Ovary (tissue), 9 donors: ENCODE results near the gene ELAVL3. TPM values are rescaled to one million over a fixed set of nuclear protein-coding genes. Genes with fewer than 3 reads are reported as not detected.
"Not testable (repeated sequence)": the region's sequence is repeated elsewhere in the genome, so short reads cannot be mapped to it uniquely, and the experiment has no call there.

ENCODE experiments used
- DNase-seq, 5 donors: peaks; one replicate each; pipeline ENCODE4 v3.0.0-alpha.2; 2019 to 2020
- H3K27ac ChIP-seq, 2 donors: fragments of 200-600 bp; one replicate each; pipeline versions ENCODE4 v1.5.1 to v1.8.0; 2019 to 2022
- H3K27me3 ChIP-seq: fragments of 200-600 bp; one replicate; pipeline ENCODE4 v1.8.0; 2022
- H3K36me3 ChIP-seq: fragments of 200-600 bp; sonication (generic); one replicate; pipeline ENCODE4 v1.5.1; 2019
- H3K4me1 ChIP-seq: one replicate; pipeline ENCODE4 v1.8.1; 2013; ENCODE audit warnings: mild to moderate bottlenecking, moderate library complexity; ENCODE audit not compliant: insufficient read depth
- H3K4me3 ChIP-seq: fragments of 200-600 bp; sonication (generic); one replicate; pipeline ENCODE4 v1.5.1; 2017
- H3K9me3 ChIP-seq, 2 donors: fragments of 200-600 bp in 1 of 2; sonication (generic) in 1 of 2; one replicate each; pipeline versions ENCODE4 v1.5.1 to v1.8.1; 2013 to 2019; ENCODE audit warnings: mild to moderate bottlenecking in 1 of 2, moderate library complexity in 1 of 2
- EP300 ChIP-seq: sonication (generic); formaldehyde crosslinking; IDR thresholded peaks from one replicate; pipeline ENCODE4 v1.6.1; 2017; ENCODE audit warnings: antibody characterized with exemption
- POLR2A ChIP-seq: fragments of 450-650 bp; IDR thresholded peaks from one replicate; pipeline ENCODE4 v1.6.1; 2017; ENCODE audit warnings: antibody characterized with exemption, mild to moderate bottlenecking, moderate library complexity
- WGBS, 3 donors: extraction: QIAGEN DNeasy Blood & Tissue Kit in 1 of 3; methylation state at CpG; one replicate each; pipeline versions ENCODE4 v1.1.5 to v1.1.7; 2013 to 2017; 5-methylcytosine and 5-hydroxymethylcytosine counted together
- intact Hi-C, 4 donors: fragments of 100-400 bp; cut with DNase I; formaldehyde crosslinking; loops; one replicate each; pipeline versions ENCODE4 v1.11.0 to v1.15.1; 2022 to 2023
- polyA plus RNA-seq, 2 donors: library from polyadenylated mRNA; stranded (reverse); fragments of 200-250 nt in 1 of 2; fragments of 350-450 nt in 1 of 2; fragmentation: Illumina TruSeq in 1 of 2; extraction: RNeasy Lipid Tissue Mini Kit (QIAGEN cat#74804) in 1 of 2; gene quantifications; one replicate each; pipeline ENCODE4 v1.2.3, GENCODE V29; 2013 to 2014
- total RNA-seq, 7 donors: library from RNA; depleted of rRNA in 2 of 7; stranded (reverse); fragments of >200 nt in 2 of 7; fragmentation: NEBNext Ultra II Directional in 3 of 7; extraction: Animal tissue kit (Norgen Biotek cat#: 25700) in 3 of 7; gene quantifications; one replicate each; pipeline versions ENCODE4 v1.1.0 to v1.2.4, GENCODE V29; 2016 to 2023
- TF ChIP-seq, protein P1 (sequence below), 3 donors: fragments of 450-650 bp in 2 of 3; fragments of 200-600 bp in 1 of 3; IDR thresholded peaks; one replicate each; pipeline versions ENCODE4 v1.5.1 to v1.8.0; 2016 to 2022; ENCODE audit warnings: antibody characterized with exemption in 3 of 3, mild to moderate bottlenecking in 1 of 3
- donor health status: DM: no; HTN: no; CAD: no; lungs with moderate emphysema.
- donor health status: DM: no; HTN: no; CAD: no.
- donor health status: Bipolar disorder and iron deficiency.
- donor health status: DM: yes; HTN: yes; CAD: no.
- donor health status: DM: no; HTN: no; CAD: no.
- donor health status: DM: yes; HTN: yes; CAD: no.

The ELAVL3 gene
- total and polyA plus RNA-seq, 9 donors: not detected

- Histone ChIP-seq H3K27ac (no peak overlapping the region), H3K4me3 (no peak overlapping the region), H3K4me1 (no peaks in the 10 kb centered on the region), H3K9me3 (no peaks in the 10 kb centered on the region), H3K36me3 (no peaks in the 10 kb centered on the region), H3K27me3 (no peaks in the 10 kb centered on the region)
- WGBS, 3 donors: 69 to 77% (median 71%) methylated on average over 4 of the region's 4 CpGs
- DNase-seq: no peak
- intact Hi-C loops: loop anchor here in 1 of 4 donors (1.0 kb wide), 1 partner anchor 17 kb away; no protein-coding TSS in a partner anchor
- no peak for TF ChIP-seq EP300
- no peak for TF ChIP-seq POLR2A
- TF ChIP-seq, protein P1, sequence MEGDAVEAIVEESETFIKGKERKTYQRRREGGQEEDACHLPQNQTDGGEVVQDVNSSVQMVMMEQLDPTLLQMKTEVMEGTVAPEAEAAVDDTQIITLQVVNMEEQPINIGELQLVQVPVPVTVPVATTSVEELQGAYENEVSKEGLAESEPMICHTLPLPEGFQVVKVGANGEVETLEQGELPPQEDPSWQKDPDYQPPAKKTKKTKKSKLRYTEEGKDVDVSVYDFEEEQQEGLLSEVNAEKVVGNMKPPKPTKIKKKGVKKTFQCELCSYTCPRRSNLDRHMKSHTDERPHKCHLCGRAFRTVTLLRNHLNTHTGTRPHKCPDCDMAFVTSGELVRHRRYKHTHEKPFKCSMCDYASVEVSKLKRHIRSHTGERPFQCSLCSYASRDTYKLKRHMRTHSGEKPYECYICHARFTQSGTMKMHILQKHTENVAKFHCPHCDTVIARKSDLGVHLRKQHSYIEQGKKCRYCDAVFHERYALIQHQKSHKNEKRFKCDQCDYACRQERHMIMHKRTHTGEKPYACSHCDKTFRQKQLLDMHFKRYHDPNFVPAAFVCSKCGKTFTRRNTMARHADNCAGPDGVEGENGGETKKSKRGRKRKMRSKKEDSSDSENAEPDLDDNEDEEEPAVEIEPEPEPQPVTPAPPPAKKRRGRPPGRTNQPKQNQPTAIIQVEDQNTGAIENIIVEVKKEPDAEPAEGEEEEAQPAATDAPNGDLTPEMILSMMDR (IDR thresholded peaks at IDR 0.05): no peak
Observed at GRCh38 chr19:11473725-11474124, 7.1 kb downstream of the ELAVL3 start.

GRCh38 chr19:11468266-11468845 is 12.5 kb downstream of the ELAVL3 start:
- H3K27me3 ChIP-seq, intact Hi-C loops, DNase-seq, H3K27ac ChIP-seq, H3K4me1 ChIP-seq, H3K36me3 ChIP-seq, H3K4me3 ChIP-seq, H3K9me3 ChIP-seq: not testable (repeated sequence)
- 53 to 64% (median 63%) methylated on average over 8 of the region's 8 CpGs for WGBS, 3 donors

GRCh38 chr19:11465600-11465999 is 15.2 kb downstream of the ELAVL3 start:
- Histone ChIP-seq H3K4me3 (no peak overlapping the region), H3K27ac (no peak overlapping the region), H3K27me3 (no peaks in the 10 kb centered on the region), H3K9me3 (no peaks in the 10 kb centered on the region), H3K36me3 (no peaks in the 10 kb centered on the region), H3K4me1 (no peaks in the 10 kb centered on the region)
- TF ChIP-seq POLR2A (no peak), EP300 (no peak)
- TF ChIP-seq, protein P1 (IDR thresholded peaks at IDR 0.05): no peak
- 22 to 36% (median 30%) methylated on average over 6 to 8 of the region's 8 CpGs for WGBS, 3 donors
- intact Hi-C loops: no loop called here
- no peak for DNase-seq

- no peaks in the 10 kb centered on the region for H3K36me3 ChIP-seq
- TF ChIP-seq, protein P1 (IDR thresholded peaks at IDR 0.05): no peak
- no peak for TF ChIP-seq EP300
- no peak overlapping the region for H3K27ac ChIP-seq
- H3K4me1 ChIP-seq: no peaks in the 10 kb centered on the region
- DNase-seq: no peak
- H3K9me3 ChIP-seq: no peaks in the 10 kb centered on the region
- intact Hi-C loops: no loop called here
- H3K4me3 ChIP-seq: no peak overlapping the region
- no peaks in the 10 kb centered on the region for H3K27me3 ChIP-seq
- WGBS, 3 donors: 68 to 79% (median 77%) methylated on average over 11 of the region's 11 CpGs
Observed at GRCh38 chr19:11464333-11465265, 16.2 kb downstream of the ELAVL3 start.

GRCh38 chr19:11463391-11463790 is 17.5 kb downstream of the ELAVL3 start:
- Histone ChIP-seq H3K36me3 (no peaks in the 10 kb centered on the region), H3K4me3 (no peak overlapping the region), H3K27me3 (no peaks in the 10 kb centered on the region), H3K4me1 (no peaks in the 10 kb centered on the region), H3K9me3 (no peaks in the 10 kb centered on the region), H3K27ac (no peak overlapping the region)
- intact Hi-C loops: no loop called here
- TF ChIP-seq POLR2A: no peak
- TF ChIP-seq, protein P1 (IDR thresholded peaks at IDR 0.05): no peak
- no peak for TF ChIP-seq EP300
- WGBS, 3 donors: 73 to 79% (median 76%) methylated on average over 12 of the region's 12 CpGs
- DNase-seq: no peak
